OCI-LY3 (cell line): ENCODE results near the gene GAGE13.
"Not testable (repeated sequence)": the region's sequence is repeated elsewhere in the genome, so short reads cannot be mapped to it uniquely, and the experiment has no call there.

ENCODE experiments used
- H2AFZ ChIP-seq: fragments of 200-600, 300-600 bp; shearing (Covaris generic); 2 replicates; pipeline ENCODE4 v1.6.0; 2014; ENCODE audit warnings: antibody characterized with exemption, low read depth, low read length
- H3K27ac ChIP-seq: fragments of 200-600, 300-600 bp; sonication (generic); 2 replicates; pipeline ENCODE4 v1.5.1; 2014; ENCODE audit warnings: mild to moderate bottlenecking, low read length, moderate library complexity, mixed read lengths
- H3K27me3 ChIP-seq: fragments of 200-600, 300-600 bp; sonication (generic); 2 replicates; pipeline ENCODE4 v1.6.1; 2014; ENCODE audit warnings: low read depth, low read length, mixed read lengths
- H3K36me3 ChIP-seq: fragments of 200-600, 300-600 bp; sonication (generic); replicated peaks from 2 replicates; pipeline ENCODE3; 2014; ENCODE audit warnings: low read depth, low read length, mixed read lengths
- H3K4me1 ChIP-seq: fragments of 300-600, 200-600 bp; sonication (generic); 2 replicates; pipeline ENCODE4 v1.6.1; 2014; ENCODE audit warnings: low read length, mixed read lengths
- H3K4me2 ChIP-seq: fragments of 200-600, 300-600 bp; sonication (generic); 2 replicates; pipeline ENCODE4 v1.6.1; 2014; ENCODE audit warnings: low read length, mixed read lengths
- H3K4me3 ChIP-seq: fragments of 300-600, 200-600 bp; sonication (generic); 2 replicates; pipeline ENCODE4 v1.5.1; 2014; ENCODE audit warnings: antibody characterized with exemption, mild to moderate bottlenecking, low read length, moderate library complexity
- H3K79me2 ChIP-seq: fragments of 300-600, 200-600 bp; shearing (Covaris generic); 2 replicates; pipeline ENCODE4 v1.6.1; 2014; ENCODE audit warnings: mild to moderate bottlenecking, low read length, mixed read lengths
- H3K9ac ChIP-seq: fragments of 300-600, 200-600 bp; shearing (Covaris generic); 2 replicates; pipeline ENCODE4 v1.6.0; 2014; ENCODE audit warnings: mild to moderate bottlenecking, low read length, moderate library complexity
- H3K9me3 ChIP-seq: fragments of 200-600, 300-600 bp; shearing (Covaris generic); 2 replicates; pipeline ENCODE4 v1.6.1; 2014; ENCODE audit warnings: low read length, mixed read lengths; ENCODE audit not compliant: insufficient read depth
- H4K20me1 ChIP-seq: fragments of 200-600, 300-600 bp; sonication (generic); 2 replicates; pipeline ENCODE4 v1.6.1; 2016; ENCODE audit warnings: low read length, mixed read lengths; ENCODE audit not compliant: insufficient read depth

GAGE13 gene

GRCh38 chrX:49323735-49324134, 7.6 kb upstream of the GAGE13 start:
- not testable (repeated sequence) for H3K27me3 ChIP-seq, H2AFZ ChIP-seq, H3K36me3 ChIP-seq, H4K20me1 ChIP-seq, H3K4me1 ChIP-seq, H3K27ac ChIP-seq, H3K4me2 ChIP-seq, H3K79me2 ChIP-seq, H3K9ac ChIP-seq, H3K4me3 ChIP-seq, H3K9me3 ChIP-seq

- H3K27ac ChIP-seq, H3K27me3 ChIP-seq, H3K36me3 ChIP-seq, H4K20me1 ChIP-seq, H3K9me3 ChIP-seq, H2AFZ ChIP-seq, H3K9ac ChIP-seq, H3K79me2 ChIP-seq, H3K4me3 ChIP-seq, H3K4me2 ChIP-seq, H3K4me1 ChIP-seq: not testable (repeated sequence)
These were observed 961 bp upstream of the GAGE13 start for GRCh38 chrX:49330421-49330820.

GRCh38 chrX:49331841-49332240, 459 bp downstream of the GAGE13 start:
- not testable (repeated sequence) for H4K20me1 ChIP-seq, H3K79me2 ChIP-seq

GRCh38 chrX:49341449-49341848, 10.1 kb downstream of the GAGE13 start:
- not testable (repeated sequence) for H3K27ac ChIP-seq

More at GRCh38 chrX:49331841-49332240, 459 bp downstream of the GAGE13 start:
- not testable (repeated sequence) for H3K4me2 ChIP-seq, H3K9me3 ChIP-seq, H3K36me3 ChIP-seq, H3K27me3 ChIP-seq, H3K27ac ChIP-seq, H2AFZ ChIP-seq, H3K4me1 ChIP-seq, H3K9ac ChIP-seq, H3K4me3 ChIP-seq

GRCh38 chrX:49344496-49345175, 13.3 kb downstream of the GAGE13 start:
- H3K36me3 ChIP-seq, H3K4me1 ChIP-seq, H3K4me3 ChIP-seq, H2AFZ ChIP-seq, H3K4me2 ChIP-seq, H3K79me2 ChIP-seq, H3K27ac ChIP-seq, H3K9me3 ChIP-seq, H3K27me3 ChIP-seq, H4K20me1 ChIP-seq, H3K9ac ChIP-seq: not testable (repeated sequence)

More at GRCh38 chrX:49341449-49341848, 10.1 kb downstream of the GAGE13 start:
- H3K79me2 ChIP-seq, H3K4me1 ChIP-seq, H3K4me3 ChIP-seq, H3K9ac ChIP-seq, H3K27me3 ChIP-seq, H3K9me3 ChIP-seq, H2AFZ ChIP-seq, H4K20me1 ChIP-seq, H3K4me2 ChIP-seq, H3K36me3 ChIP-seq: not testable (repeated sequence)

- not testable (repeated sequence) for H2AFZ ChIP-seq, H3K27me3 ChIP-seq, H4K20me1 ChIP-seq, H3K4me1 ChIP-seq, H3K4me3 ChIP-seq, H3K27ac ChIP-seq, H3K9me3 ChIP-seq, H3K79me2 ChIP-seq, H3K4me2 ChIP-seq, H3K36me3 ChIP-seq, H3K9ac ChIP-seq
These were observed 14.0 kb downstream of the GAGE13 start for GRCh38 chrX:49345402-49345801.

GRCh38 chrX:49346150-49346549, 14.8 kb downstream of the GAGE13 start:
- H3K9me3 ChIP-seq, H3K79me2 ChIP-seq, H3K9ac ChIP-seq, H3K27ac ChIP-seq, H2AFZ ChIP-seq, H3K36me3 ChIP-seq, H3K4me1 ChIP-seq, H3K4me3 ChIP-seq, H3K27me3 ChIP-seq, H4K20me1 ChIP-seq, H3K4me2 ChIP-seq: not testable (repeated sequence)
